ENCODE measurements around the gene MYO3B.

DNA sequence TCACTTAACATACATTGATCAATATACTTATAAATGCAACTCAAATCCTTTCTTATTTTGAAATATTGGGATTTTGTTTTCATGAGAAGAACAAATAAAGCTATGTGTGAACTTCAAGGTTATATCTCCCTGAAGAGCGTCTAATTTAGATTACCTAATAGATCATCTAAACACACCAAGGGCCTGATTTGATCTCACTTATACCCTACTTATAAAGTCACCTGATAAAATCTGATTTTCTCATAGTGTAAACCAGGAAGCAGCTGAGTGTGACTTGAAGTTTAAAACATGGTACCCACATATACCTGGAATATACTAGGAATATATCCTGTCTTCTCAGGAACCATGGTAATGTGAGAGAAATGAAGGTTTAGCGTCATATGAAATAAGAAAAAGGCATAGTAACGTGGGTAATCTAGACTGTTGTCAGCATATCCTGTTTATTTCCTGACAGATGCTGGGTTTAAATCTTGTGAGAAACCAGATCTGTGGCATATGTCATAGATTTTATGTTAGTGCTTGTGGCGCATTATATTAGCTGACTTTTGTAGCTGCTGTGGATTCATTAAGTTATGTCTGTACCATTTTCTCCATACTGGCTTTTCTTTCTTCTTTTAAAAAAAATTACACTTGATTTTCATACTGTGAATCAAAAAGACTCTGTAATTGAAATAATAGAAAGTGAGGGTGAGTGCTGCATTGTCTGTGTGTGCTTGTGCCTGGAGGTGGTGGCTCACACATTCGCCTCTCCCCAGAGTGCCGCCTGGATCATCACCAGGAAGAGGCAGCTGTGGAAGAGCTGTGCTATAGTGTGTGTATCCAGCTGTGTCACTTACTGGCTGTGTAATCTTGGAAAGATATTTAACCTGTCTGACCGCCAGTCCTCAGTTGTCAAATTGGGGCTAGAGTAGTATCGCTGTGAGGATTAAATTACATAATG, 164.0 kb downstream of the MYO3B start:
- no peak for TF ChIP-seq POLR2A (IDR thresholded peaks at IDR 0.05; ENCODE audit: low read length)
- TF ChIP-seq, protein P1, sequence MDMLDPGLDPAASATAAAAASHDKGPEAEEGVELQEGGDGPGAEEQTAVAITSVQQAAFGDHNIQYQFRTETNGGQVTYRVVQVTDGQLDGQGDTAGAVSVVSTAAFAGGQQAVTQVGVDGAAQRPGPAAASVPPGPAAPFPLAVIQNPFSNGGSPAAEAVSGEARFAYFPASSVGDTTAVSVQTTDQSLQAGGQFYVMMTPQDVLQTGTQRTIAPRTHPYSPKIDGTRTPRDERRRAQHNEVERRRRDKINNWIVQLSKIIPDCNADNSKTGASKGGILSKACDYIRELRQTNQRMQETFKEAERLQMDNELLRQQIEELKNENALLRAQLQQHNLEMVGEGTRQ (IDR thresholded peaks at IDR 0.05) = no peak
- TF ChIP-seq, protein P2, sequence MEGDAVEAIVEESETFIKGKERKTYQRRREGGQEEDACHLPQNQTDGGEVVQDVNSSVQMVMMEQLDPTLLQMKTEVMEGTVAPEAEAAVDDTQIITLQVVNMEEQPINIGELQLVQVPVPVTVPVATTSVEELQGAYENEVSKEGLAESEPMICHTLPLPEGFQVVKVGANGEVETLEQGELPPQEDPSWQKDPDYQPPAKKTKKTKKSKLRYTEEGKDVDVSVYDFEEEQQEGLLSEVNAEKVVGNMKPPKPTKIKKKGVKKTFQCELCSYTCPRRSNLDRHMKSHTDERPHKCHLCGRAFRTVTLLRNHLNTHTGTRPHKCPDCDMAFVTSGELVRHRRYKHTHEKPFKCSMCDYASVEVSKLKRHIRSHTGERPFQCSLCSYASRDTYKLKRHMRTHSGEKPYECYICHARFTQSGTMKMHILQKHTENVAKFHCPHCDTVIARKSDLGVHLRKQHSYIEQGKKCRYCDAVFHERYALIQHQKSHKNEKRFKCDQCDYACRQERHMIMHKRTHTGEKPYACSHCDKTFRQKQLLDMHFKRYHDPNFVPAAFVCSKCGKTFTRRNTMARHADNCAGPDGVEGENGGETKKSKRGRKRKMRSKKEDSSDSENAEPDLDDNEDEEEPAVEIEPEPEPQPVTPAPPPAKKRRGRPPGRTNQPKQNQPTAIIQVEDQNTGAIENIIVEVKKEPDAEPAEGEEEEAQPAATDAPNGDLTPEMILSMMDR (IDR thresholded peaks at IDR 0.05) = no peak
- TF ChIP-seq, protein P3, sequence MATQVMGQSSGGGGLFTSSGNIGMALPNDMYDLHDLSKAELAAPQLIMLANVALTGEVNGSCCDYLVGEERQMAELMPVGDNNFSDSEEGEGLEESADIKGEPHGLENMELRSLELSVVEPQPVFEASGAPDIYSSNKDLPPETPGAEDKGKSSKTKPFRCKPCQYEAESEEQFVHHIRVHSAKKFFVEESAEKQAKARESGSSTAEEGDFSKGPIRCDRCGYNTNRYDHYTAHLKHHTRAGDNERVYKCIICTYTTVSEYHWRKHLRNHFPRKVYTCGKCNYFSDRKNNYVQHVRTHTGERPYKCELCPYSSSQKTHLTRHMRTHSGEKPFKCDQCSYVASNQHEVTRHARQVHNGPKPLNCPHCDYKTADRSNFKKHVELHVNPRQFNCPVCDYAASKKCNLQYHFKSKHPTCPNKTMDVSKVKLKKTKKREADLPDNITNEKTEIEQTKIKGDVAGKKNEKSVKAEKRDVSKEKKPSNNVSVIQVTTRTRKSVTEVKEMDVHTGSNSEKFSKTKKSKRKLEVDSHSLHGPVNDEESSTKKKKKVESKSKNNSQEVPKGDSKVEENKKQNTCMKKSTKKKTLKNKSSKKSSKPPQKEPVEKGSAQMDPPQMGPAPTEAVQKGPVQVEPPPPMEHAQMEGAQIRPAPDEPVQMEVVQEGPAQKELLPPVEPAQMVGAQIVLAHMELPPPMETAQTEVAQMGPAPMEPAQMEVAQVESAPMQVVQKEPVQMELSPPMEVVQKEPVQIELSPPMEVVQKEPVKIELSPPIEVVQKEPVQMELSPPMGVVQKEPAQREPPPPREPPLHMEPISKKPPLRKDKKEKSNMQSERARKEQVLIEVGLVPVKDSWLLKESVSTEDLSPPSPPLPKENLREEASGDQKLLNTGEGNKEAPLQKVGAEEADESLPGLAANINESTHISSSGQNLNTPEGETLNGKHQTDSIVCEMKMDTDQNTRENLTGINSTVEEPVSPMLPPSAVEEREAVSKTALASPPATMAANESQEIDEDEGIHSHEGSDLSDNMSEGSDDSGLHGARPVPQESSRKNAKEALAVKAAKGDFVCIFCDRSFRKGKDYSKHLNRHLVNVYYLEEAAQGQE (IDR thresholded peaks at IDR 0.05) = no peak
- no peak for TF ChIP-seq MYC (IDR thresholded peaks at IDR 0.05; ENCODE audit: borderline replicate concordance, low read length)
- no peak for TF ChIP-seq SREBF2 (IDR thresholded peaks at IDR 0.05)
- TF ChIP-seq JUN (IDR thresholded peaks at IDR 0.05) = no peak
- TF ChIP-seq, protein P4, sequence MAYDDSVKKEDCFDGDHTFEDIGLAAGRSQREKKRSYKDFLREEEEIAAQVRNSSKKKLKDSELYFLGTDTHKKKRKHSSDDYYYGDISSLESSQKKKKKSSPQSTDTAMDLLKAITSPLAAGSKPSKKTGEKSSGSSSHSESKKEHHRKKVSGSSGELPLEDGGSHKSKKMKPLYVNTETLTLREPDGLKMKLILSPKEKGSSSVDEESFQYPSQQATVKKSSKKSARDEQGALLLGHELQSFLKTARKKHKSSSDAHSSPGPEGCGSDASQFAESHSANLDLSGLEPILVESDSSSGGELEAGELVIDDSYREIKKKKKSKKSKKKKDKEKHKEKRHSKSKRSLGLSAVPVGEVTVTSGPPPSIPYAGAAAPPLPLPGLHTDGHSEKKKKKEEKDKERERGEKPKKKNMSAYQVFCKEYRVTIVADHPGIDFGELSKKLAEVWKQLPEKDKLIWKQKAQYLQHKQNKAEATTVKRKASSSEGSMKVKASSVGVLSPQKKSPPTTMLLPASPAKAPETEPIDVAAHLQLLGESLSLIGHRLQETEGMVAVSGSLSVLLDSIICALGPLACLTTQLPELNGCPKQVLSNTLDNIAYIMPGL (CRISPR knock-in tag; IDR thresholded peaks at IDR 0.05; ENCODE audit: borderline replicate concordance) = no peak
- TF ChIP-seq SMC3 (IDR thresholded peaks at IDR 0.05) = no peak
